ENCODE measurements around the gene FHL5.
"Not testable (repeated sequence)": the region's sequence is repeated elsewhere in the genome, so short reads cannot be mapped to it uniquely, and the experiment has no call there.

Gene FHL5

GRCh38 chr6:96626759-96627364 is 63.9 kb downstream of the FHL5 start:
- no peak overlapping the region for H3K4me3 ChIP-seq (ENCODE audit: low read depth, low read length)
- no peak for DNase-seq (ENCODE audit: low read depth)
- TF ChIP-seq CTCF (IDR thresholded peaks at IDR 0.05; ENCODE audit: low read depth, low read length, missing control alignments): peak; percentile 19

GRCh38 chr6:96631248-96631647 is 68.3 kb downstream of the FHL5 start:
- no peak for DNase-seq (ENCODE audit: low read depth)
- H3K4me3 ChIP-seq (ENCODE audit: low read depth, low read length): no peak overlapping the region

DNA sequence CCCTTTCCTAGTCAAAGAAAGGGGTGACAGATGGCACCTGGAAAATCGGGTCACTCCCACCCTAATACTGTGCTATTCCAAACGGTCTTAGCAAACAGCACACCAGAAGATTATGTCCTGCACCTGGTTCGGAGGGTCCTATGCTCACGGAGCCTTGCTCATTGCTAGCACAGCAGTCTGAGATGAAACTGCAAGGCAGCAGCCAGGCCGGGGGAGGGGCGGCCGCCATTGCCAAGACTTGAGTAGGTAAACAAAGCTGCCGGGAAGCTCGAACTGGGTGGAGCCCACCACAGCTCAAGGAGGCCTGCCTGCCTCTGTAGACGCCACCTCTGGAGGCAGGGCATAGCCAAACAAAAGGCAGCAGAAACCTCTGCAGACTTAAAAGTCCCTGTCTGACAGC is 75.1 kb downstream of the FHL5 start:
- not testable (repeated sequence) for DNase-seq (ENCODE audit: low read depth); H3K4me3 ChIP-seq (ENCODE audit: low read depth, low read length)

More at GRCh38 chr6:96631248-96631647, 68.3 kb downstream of the FHL5 start:
- no peak for TF ChIP-seq CTCF (IDR thresholded peaks at IDR 0.05; ENCODE audit: low read depth, low read length, missing control alignments)

DNA sequence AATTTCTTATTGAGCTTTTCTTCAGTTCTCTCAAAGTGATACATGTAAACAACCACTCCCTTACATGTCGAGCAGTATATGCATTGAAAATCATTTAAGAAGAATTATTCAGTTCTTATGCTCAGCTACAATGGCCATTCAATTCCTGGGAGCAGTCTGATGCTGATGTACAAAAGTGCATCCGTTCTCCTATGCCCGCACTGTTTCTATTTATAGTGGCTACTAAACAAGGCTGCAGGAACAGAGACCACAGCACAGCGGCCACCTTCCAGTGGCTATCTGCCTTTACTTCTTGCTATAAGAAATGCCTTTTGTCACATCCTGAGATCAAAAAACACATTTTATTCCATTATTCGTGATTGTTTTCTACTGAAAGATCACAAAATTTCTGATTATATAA is 82.2 kb downstream of the FHL5 start:
- no peak for TF ChIP-seq CTCF (IDR thresholded peaks at IDR 0.05; ENCODE audit: low read depth, low read length, missing control alignments)
- H3K4me3 ChIP-seq (ENCODE audit: low read depth, low read length): no peak overlapping the region
- DNase-seq (ENCODE audit: low read depth): no peak

DNA sequence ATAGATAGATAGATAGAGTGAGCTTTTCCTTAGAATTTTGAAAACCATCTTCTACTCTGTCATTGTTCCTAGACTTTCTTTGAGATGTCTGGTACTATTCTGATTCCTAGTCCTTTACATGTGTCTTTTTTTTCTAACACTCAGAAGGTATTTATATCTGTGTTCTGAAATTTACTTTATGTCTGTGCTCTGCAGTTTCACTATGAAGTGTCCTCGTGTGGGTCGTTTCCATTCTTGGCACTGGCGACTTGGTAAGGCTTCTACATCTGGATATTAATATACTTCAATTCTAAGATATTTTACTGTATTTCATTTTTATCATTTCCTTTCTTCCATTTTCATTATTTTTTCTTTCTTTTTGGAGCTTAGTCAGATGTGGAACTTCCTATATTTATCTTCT is 87.0 kb downstream of the FHL5 start:
- TF ChIP-seq CTCF (IDR thresholded peaks at IDR 0.05; ENCODE audit: low read depth, low read length, missing control alignments): no peak
- no peak overlapping the region for H3K4me3 ChIP-seq (ENCODE audit: low read depth, low read length)
- DNase-seq (ENCODE audit: low read depth): peak; percentile 22

DNA sequence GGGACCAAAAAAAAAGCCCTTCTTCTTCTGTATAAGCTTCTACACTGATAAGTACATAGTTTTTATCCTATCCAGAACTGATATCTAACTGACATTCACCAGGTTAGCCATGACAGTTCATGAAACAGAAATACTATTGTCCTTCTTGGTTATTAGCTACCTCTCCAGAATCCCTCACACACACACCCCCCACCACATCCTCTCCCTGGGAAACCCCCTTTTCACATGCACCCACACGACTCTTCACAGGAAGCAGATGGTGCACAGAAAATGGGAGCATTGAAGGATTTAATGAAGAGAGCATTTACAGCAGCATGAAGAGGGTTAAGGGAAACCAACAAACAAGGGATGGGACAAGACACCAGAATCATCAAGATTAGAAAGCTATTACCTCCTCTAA is 88.9 kb downstream of the FHL5 start:
- no peak for TF ChIP-seq CTCF (IDR thresholded peaks at IDR 0.05; ENCODE audit: low read depth, low read length, missing control alignments)
- no peak overlapping the region for H3K4me3 ChIP-seq (ENCODE audit: low read depth, low read length)
- no peak for DNase-seq (ENCODE audit: low read depth)

- no peak for DNase-seq (ENCODE audit: low read depth)
Observed at GRCh38 chr6:96652552-96652951, 89.6 kb downstream of the FHL5 start.

More at GRCh38 chr6:96652552-96652951, 89.6 kb downstream of the FHL5 start:
- no peak for TF ChIP-seq CTCF (IDR thresholded peaks at IDR 0.05; ENCODE audit: low read depth, low read length, missing control alignments)
- H3K4me3 ChIP-seq (ENCODE audit: low read depth, low read length): no peak overlapping the region

Measured in GM12864 (cell line).